Measurements from ENCODE around the gene RBMS1.
"Not testable (repeated sequence)": the region's sequence is repeated elsewhere in the genome, so short reads cannot be mapped to it uniquely, and the experiment has no call there.

RBMS1 gene

GRCh38 chr2:160375037-160375436 lies 118.6 kb downstream of the RBMS1 start:
- in situ Hi-C loops (cut with MboI; ENCODE audit: low pct_unique_long_range_greater_than_20kb, low sequenced_read_pairs): no loop called here
- DNase-seq: no peak

GRCh38 chr2:160373666-160374065 lies 119.9 kb downstream of the RBMS1 start:
- in situ Hi-C loops (cut with MboI; ENCODE audit: low pct_unique_long_range_greater_than_20kb, low sequenced_read_pairs): no loop called here
- no peak for DNase-seq

GRCh38 chr2:160373263-160373662 lies 120.3 kb downstream of the RBMS1 start:
- in situ Hi-C loops (cut with MboI; ENCODE audit: low pct_unique_long_range_greater_than_20kb, low sequenced_read_pairs): no loop called here
- no peak for DNase-seq

- in situ Hi-C loops (cut with MboI; ENCODE audit: low pct_unique_long_range_greater_than_20kb, low sequenced_read_pairs): no loop called here
- DNase-seq: no peak
Observed at GRCh38 chr2:160372585-160372984, 121.0 kb downstream of the RBMS1 start.

GRCh38 chr2:160372010-160372356 lies 121.6 kb downstream of the RBMS1 start:
- in situ Hi-C loops (cut with MboI; ENCODE audit: low pct_unique_long_range_greater_than_20kb, low sequenced_read_pairs): no loop called here
- no peak for DNase-seq

- in situ Hi-C loops (cut with MboI; ENCODE audit: low pct_unique_long_range_greater_than_20kb, low sequenced_read_pairs): no loop called here
- DNase-seq: no peak
Observed at GRCh38 chr2:160371251-160372009, 122.2 kb downstream of the RBMS1 start.

GRCh38 chr2:160368988-160369930 lies 124.3 kb downstream of the RBMS1 start:
- no peak for DNase-seq

GRCh38 chr2:160367887-160368286 lies 125.7 kb downstream of the RBMS1 start:
- in situ Hi-C loops (cut with MboI; ENCODE audit: low pct_unique_long_range_greater_than_20kb, low sequenced_read_pairs): no loop called here
- DNase-seq: peak; percentile 63

More at GRCh38 chr2:160368988-160369930, 124.3 kb downstream of the RBMS1 start:
- in situ Hi-C loops (cut with MboI; ENCODE audit: low pct_unique_long_range_greater_than_20kb, low sequenced_read_pairs): no loop called here

GRCh38 chr2:160367139-160367538 lies 126.5 kb downstream of the RBMS1 start:
- DNase-seq; in situ Hi-C loops (cut with MboI; ENCODE audit: low pct_unique_long_range_greater_than_20kb, low sequenced_read_pairs): not testable (repeated sequence)

- DNase-seq: no peak
- in situ Hi-C loops (cut with MboI; ENCODE audit: low pct_unique_long_range_greater_than_20kb, low sequenced_read_pairs): no loop called here
Observed at GRCh38 chr2:160366474-160366873, 127.1 kb downstream of the RBMS1 start.

- in situ Hi-C loops (cut with MboI; ENCODE audit: low pct_unique_long_range_greater_than_20kb, low sequenced_read_pairs): no loop called here
- DNase-seq: no peak
Observed at GRCh38 chr2:160365716-160366367, 127.8 kb downstream of the RBMS1 start.

- DNase-seq: no peak
- in situ Hi-C loops (cut with MboI; ENCODE audit: low pct_unique_long_range_greater_than_20kb, low sequenced_read_pairs): no loop called here
Observed at GRCh38 chr2:160364364-160364763, 129.2 kb downstream of the RBMS1 start.

GRCh38 chr2:160363961-160364360 lies 129.6 kb downstream of the RBMS1 start:
- in situ Hi-C loops (cut with MboI; ENCODE audit: low pct_unique_long_range_greater_than_20kb, low sequenced_read_pairs): no loop called here
- DNase-seq: no peak

GRCh38 chr2:160363055-160363454 lies 130.6 kb downstream of the RBMS1 start:
- in situ Hi-C loops (cut with MboI; ENCODE audit: low pct_unique_long_range_greater_than_20kb, low sequenced_read_pairs): no loop called here

GRCh38 chr2:160362541-160362940 lies 131.1 kb downstream of the RBMS1 start:
- in situ Hi-C loops (cut with MboI; ENCODE audit: low pct_unique_long_range_greater_than_20kb, low sequenced_read_pairs): no loop called here
- no peak for DNase-seq

More at GRCh38 chr2:160363055-160363454, 130.6 kb downstream of the RBMS1 start:
- DNase-seq: no peak

- in situ Hi-C loops (cut with MboI; ENCODE audit: low pct_unique_long_range_greater_than_20kb, low sequenced_read_pairs): no loop called here
- no peak for DNase-seq
Observed at GRCh38 chr2:160362018-160362417, 131.6 kb downstream of the RBMS1 start.

GRCh38 chr2:160360089-160360757 lies 133.4 kb downstream of the RBMS1 start:
- DNase-seq: no peak
- in situ Hi-C loops (cut with MboI; ENCODE audit: low pct_unique_long_range_greater_than_20kb, low sequenced_read_pairs): no loop called here

- in situ Hi-C loops (cut with MboI; ENCODE audit: low pct_unique_long_range_greater_than_20kb, low sequenced_read_pairs): no loop called here
Observed at GRCh38 chr2:160358046-160358445, 135.6 kb downstream of the RBMS1 start.

GRCh38 chr2:160356485-160356884 lies 137.1 kb downstream of the RBMS1 start:
- in situ Hi-C loops (cut with MboI; ENCODE audit: low pct_unique_long_range_greater_than_20kb, low sequenced_read_pairs): no loop called here
- no peak for DNase-seq

More at GRCh38 chr2:160358046-160358445, 135.6 kb downstream of the RBMS1 start:
- no peak for DNase-seq

All from KBM-7 (cell line).